Breast epithelium (tissue), 3 donors: Measurements from ENCODE around the gene NSMCE1.

Experiments
- POLR2AphosphoS5 ChIP-seq, 3 donors: sonication (generic); formaldehyde crosslinking; IDR thresholded peaks; one replicate each; pipeline ENCODE4 v1.6.1; 2017; ENCODE audit warnings: antibody characterized with exemption in 3 of 3
- TF ChIP-seq, protein P1 (sequence below), 3 donors: fragments of 450-650 bp; IDR thresholded peaks; one replicate each; pipeline ENCODE4 v1.5.1; 2016 to 2017; ENCODE audit warnings: antibody characterized with exemption in 3 of 3, mild to moderate bottlenecking in 3 of 3, moderate library complexity in 3 of 3

- TF ChIP-seq, protein P1, sequence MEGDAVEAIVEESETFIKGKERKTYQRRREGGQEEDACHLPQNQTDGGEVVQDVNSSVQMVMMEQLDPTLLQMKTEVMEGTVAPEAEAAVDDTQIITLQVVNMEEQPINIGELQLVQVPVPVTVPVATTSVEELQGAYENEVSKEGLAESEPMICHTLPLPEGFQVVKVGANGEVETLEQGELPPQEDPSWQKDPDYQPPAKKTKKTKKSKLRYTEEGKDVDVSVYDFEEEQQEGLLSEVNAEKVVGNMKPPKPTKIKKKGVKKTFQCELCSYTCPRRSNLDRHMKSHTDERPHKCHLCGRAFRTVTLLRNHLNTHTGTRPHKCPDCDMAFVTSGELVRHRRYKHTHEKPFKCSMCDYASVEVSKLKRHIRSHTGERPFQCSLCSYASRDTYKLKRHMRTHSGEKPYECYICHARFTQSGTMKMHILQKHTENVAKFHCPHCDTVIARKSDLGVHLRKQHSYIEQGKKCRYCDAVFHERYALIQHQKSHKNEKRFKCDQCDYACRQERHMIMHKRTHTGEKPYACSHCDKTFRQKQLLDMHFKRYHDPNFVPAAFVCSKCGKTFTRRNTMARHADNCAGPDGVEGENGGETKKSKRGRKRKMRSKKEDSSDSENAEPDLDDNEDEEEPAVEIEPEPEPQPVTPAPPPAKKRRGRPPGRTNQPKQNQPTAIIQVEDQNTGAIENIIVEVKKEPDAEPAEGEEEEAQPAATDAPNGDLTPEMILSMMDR (IDR thresholded peaks at IDR 0.05): no peak
- TF ChIP-seq POLR2AphosphoS5 (IDR thresholded peaks at IDR 0.05): no peak
Measured at GRCh38 chr16:27182906-27183405, 85.6 kb downstream of the NSMCE1 start.
